Progenitor cell of endocrine pancreas (in vitro differentiated cells): ENCODE measurements around the gene PARP16. TPM values are rescaled to one million over a fixed set of nuclear protein-coding genes. Genes with fewer than 3 reads are reported as not detected.

Source experiments
- DNase-seq: peaks from one replicate; pipeline ENCODE4 v3.0.0; 2021; ENCODE audit warnings: low spot score; ENCODE audit not compliant: unreplicated experiment
- H3K27ac Mint-ChIP-seq: 2 replicates; pipeline ENCODE4 v1.8.0; 2021; ENCODE audit warnings: mild to moderate bottlenecking, moderate library complexity, mixed read lengths
- H3K27me3 Mint-ChIP-seq: 2 replicates; pipeline ENCODE4 v1.8.0; 2021; ENCODE audit warnings: mixed read lengths
- H3K36me3 Mint-ChIP-seq: 2 replicates; pipeline ENCODE4 v1.8.0; 2022; ENCODE audit warnings: mixed read lengths; ENCODE audit not compliant: insufficient read depth
- H3K4me1 Mint-ChIP-seq: 2 replicates; pipeline ENCODE4 v1.8.0; 2021; ENCODE audit warnings: low read depth, mixed read lengths
- H3K4me3 Mint-ChIP-seq: 2 replicates; pipeline ENCODE4 v1.8.0; 2021; ENCODE audit warnings: low read depth, mild to moderate bottlenecking, moderate library complexity, mixed read lengths
- H3K9me3 Mint-ChIP-seq: 2 replicates; pipeline ENCODE4 v1.8.0; 2021; ENCODE audit warnings: low read depth, mixed read lengths
- total RNA-seq: library from RNA; stranded (reverse); gene quantifications from 2 replicates; pipeline ENCODE4 v1.2.1, GENCODE V29; 2021
- TF ChIP-seq, protein P1 (sequence below): fragments of 200-600 bp; sonication (generic); IDR thresholded peaks from one replicate; pipeline ENCODE4 v1.5.0; 2021; ENCODE audit warnings: antibody characterized with exemption, mild to moderate bottlenecking; ENCODE audit not compliant: unreplicated experiment

Gene PARP16
- total RNA-seq, 1 donor from 2014 or later = 10.5 TPM

DNA sequence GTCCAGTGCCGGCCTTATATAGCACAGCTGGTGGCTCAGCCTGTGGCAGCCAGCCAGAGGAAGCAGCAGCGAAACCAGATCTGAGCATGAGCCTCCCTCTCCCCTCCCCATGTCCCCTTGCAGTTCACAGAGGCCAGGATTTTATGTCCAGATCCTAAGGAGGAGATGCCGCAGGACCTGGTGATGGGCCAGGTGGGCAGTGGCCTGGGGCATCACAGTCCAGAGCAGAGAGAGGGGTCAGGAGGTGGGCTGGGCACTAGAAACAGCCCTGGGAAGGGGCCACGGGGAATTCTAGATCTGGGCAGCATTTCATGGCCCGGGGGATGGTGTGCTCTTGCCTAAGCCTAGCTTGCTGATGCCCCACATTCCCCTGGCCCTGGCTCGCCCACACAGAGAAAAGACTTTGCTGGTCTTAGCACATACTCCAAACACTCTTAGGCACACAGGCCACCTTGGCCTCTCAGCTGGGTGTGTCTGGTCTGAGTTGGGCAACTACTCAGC is 75.2 kb downstream of the PARP16 start:
- Mint-ChIP-seq H3K4me3 (no peak overlapping the region), H3K27me3 (peaks cover 15% of the 10 kb centered on the region), H3K27ac (no peak overlapping the region), H3K4me1 (no peaks in the 10 kb centered on the region), H3K36me3 (no peaks in the 10 kb centered on the region), H3K9me3 (no peaks in the 10 kb centered on the region)
- no peak for DNase-seq
- TF ChIP-seq, protein P1, sequence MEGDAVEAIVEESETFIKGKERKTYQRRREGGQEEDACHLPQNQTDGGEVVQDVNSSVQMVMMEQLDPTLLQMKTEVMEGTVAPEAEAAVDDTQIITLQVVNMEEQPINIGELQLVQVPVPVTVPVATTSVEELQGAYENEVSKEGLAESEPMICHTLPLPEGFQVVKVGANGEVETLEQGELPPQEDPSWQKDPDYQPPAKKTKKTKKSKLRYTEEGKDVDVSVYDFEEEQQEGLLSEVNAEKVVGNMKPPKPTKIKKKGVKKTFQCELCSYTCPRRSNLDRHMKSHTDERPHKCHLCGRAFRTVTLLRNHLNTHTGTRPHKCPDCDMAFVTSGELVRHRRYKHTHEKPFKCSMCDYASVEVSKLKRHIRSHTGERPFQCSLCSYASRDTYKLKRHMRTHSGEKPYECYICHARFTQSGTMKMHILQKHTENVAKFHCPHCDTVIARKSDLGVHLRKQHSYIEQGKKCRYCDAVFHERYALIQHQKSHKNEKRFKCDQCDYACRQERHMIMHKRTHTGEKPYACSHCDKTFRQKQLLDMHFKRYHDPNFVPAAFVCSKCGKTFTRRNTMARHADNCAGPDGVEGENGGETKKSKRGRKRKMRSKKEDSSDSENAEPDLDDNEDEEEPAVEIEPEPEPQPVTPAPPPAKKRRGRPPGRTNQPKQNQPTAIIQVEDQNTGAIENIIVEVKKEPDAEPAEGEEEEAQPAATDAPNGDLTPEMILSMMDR = no peak

DNA sequence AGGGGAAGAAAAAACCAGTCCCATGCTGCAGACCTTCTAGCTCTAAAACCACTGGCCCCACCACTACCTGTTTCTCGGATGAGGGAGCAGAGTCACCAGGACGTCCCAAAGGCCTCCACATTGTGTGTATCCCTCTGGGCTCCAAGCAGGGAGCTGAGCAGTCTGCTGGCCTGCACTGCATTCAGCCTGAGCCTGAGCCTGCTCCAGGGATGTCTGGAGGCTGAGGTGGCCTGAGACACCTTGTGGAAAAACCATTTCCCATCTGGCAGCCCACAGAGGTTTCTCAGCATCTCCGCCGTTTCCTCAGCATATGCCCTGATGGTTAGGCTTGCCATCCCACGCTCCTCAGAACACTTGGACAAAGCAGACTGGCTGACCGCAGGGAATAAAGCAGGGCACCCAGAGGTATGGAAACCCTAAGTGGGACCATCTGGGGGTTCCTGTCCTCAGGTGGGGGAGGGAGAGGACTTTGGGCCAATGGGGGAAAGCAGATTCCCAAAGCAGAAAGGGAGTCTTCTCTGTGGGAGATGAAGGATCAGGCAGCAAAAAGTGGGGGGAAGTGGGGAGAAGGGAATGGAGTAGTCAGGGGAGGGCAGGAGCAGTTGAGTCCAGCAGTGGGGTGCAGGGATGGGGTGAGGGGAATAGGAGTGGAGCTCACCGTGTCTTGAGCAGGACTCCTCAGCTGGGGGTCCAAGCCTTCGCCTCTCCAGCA is 75.8 kb downstream of the PARP16 start, which contains the start of gene CILP:
Gene CILP (minus strand): TSS at position 704 of the 712 bp plus-strand sequence. CDS start 1,718 bp downstream, outside the sequence.
- DNase-seq = no peak
- H3K27me3 Mint-ChIP-seq = peaks cover 15% of the 10 kb centered on the region
- no peaks in the 10 kb centered on the region for H3K36me3 Mint-ChIP-seq
- no peaks in the 10 kb centered on the region for H3K4me1 Mint-ChIP-seq
- TF ChIP-seq, protein P1 = no peak
- H3K9me3 Mint-ChIP-seq = no peaks in the 10 kb centered on the region
- no peak within 1 kb of the TSS for H3K4me3 Mint-ChIP-seq
- no peak within 1 kb of the TSS for H3K27ac Mint-ChIP-seq

DNA sequence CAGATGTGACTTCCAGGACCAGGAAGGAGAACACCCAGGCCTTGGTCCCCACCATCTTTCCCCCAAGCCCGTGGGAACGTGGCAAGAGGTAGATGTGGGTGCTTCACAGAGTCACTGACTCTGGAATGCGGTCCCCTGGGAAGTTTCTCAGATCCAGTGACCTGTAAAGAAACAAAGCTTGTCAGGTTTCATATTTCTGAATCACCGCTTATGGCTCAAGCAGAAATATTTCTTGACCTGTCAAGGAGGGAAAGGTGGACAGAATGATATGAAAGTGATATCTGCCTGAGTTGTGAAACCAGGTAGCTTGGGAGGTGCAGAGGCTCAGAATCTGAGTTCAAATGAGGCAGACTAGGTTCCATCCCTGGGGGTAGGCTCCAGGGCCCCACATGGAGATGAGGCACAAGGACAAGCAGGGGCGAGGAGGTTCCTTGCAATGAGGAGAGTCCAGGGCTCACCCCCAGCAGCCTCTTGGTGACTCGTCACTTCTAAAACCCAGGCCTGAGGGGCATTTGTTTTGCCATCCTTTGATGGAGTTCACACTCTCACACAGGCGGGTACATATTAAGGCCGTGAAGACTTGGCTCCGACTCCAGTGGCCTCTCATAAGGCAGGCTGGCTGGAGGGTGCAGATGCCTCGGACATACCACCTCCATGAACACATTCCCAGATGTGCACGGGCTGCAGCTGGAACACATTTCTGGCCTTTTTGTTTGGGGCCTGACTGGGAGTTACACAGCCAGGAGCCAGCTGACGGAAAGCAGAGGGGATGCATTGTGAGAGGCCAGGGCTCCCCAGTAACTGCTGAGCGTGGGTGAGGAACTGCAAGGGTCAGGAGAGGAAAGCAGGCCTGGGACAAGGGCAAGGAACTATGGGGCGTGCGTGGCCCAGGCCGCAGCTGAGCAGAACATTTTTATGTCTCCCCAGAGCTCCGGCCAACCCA is 76.7 kb downstream of the PARP16 start:
- Mint-ChIP-seq H3K36me3 (no peaks in the 10 kb centered on the region), H3K4me1 (no peaks in the 10 kb centered on the region)

DNA sequence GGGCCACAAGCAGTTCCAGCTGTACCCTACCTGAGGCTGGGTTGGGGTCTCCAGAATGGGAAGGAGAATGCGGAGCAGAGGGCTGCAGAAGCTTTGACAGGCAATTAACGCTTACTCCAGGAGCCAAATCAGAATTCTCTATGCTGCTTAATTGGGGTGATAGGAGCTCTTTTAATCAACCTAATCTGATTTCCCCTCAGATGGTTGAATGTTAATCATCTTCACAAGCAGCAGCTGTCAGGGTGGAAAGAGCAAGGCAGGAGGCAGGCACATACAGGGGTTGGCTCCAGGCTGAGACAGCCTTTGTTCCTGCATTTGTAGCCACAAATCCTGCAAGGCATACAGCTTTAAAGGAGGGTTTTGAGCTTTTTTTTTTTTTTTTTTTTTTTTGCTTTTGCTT is 78.0 kb downstream of the PARP16 start:
- no peak overlapping the region for H3K4me3 Mint-ChIP-seq
- no peaks in the 10 kb centered on the region for H3K4me1 Mint-ChIP-seq
- no peaks in the 10 kb centered on the region for H3K9me3 Mint-ChIP-seq
- DNase-seq = no peak
- TF ChIP-seq, protein P1 = no peak
- H3K27me3 Mint-ChIP-seq = peaks cover 15% of the 10 kb centered on the region
- no peaks in the 10 kb centered on the region for H3K36me3 Mint-ChIP-seq
- no peak overlapping the region for H3K27ac Mint-ChIP-seq

More for the DNA sequence above, 76.7 kb downstream of the PARP16 start:
- DNase-seq = no peak
- Mint-ChIP-seq H3K4me3 (no peak overlapping the region), H3K27me3 (peaks cover 15% of the 10 kb centered on the region), H3K9me3 (no peaks in the 10 kb centered on the region), H3K27ac (peak overlapping the region; percentile 53)
- TF ChIP-seq, protein P1 = no peak

Other genes starting within 250 kb of the PARP16 start
- gene SLC51B, start 241.5 kb downstream of the PARP16 start, total RNA-seq = not detected in 2 replicates
- 0.38 and 0.40 TPM in 2 replicates for gene RASL12, start 218.9 kb downstream of the PARP16 start, total RNA-seq
- not detected in 2 replicates for gene KBTBD13, start 210.1 kb downstream of the PARP16 start, total RNA-seq
- 5.8 and 6.2 TPM in 2 replicates for gene UBAP1L, start 171.7 kb downstream of the PARP16 start, total RNA-seq
- gene PDCD7, start 153.1 kb downstream of the PARP16 start, total RNA-seq = 32.6 and 34.4 TPM in 2 replicates
- gene CLPX, start 101.5 kb downstream of the PARP16 start, total RNA-seq = 52.1 and 56.2 TPM in 2 replicates
- gene CILP, start 75.4 kb downstream of the PARP16 start, total RNA-seq = 0.22 and 0.29 TPM in 2 replicates
- gene RNU5A-1, start 9.2 kb upstream of the PARP16 start, total RNA-seq = not detected in 2 replicates
- gene RNU5B-1, start 17.8 kb upstream of the PARP16 start, total RNA-seq = 41.3 and 48.7 TPM in 2 replicates
- gene IGDCC3, start 91.1 kb upstream of the PARP16 start, total RNA-seq = 125 and 138 TPM in 2 replicates
- gene IGDCC4, start 136.1 kb upstream of the PARP16 start, total RNA-seq = 11.5 and 12.8 TPM in 2 replicates
- 30.7 TPM in 2 replicates for gene DPP8, start 230.8 kb upstream of the PARP16 start, total RNA-seq
- 152 and 156 TPM in 2 replicates for gene HACD3, start 243.6 kb upstream of the PARP16 start, total RNA-seq